DMS53 treated with DMSO at 0.1 percent for 48 hours (cell line): ENCODE measurements around the gene LMNTD1.
A peak's percentile ranks its signal among the peaks of the same experiment; 100 is the strongest.
"Not testable (repeated sequence)": the region's sequence is repeated elsewhere in the genome, so short reads cannot be mapped to it uniquely, and the experiment has no call there.

ENCODE experiments used
- DNase-seq: peaks from one replicate; lab custom pipeline; 2025; ENCODE audit not compliant: unreplicated experiment; lab: John Stamatoyannopoulos, UW

Gene LMNTD1

GRCh38 chr12:25553098-25553497 is at the start of gene LMNTD1:
LMNTD1 (minus strand) TSS chr12:25553283; CDS start chr12:25552959, 324 bp downstream.
- DNase-seq: peak; percentile 70

GRCh38 chr12:25598956-25599355 is 45.9 kb upstream of the LMNTD1 start:
- no peak for DNase-seq

GRCh38 chr12:25595496-25595895 is 42.4 kb upstream of the LMNTD1 start:
- DNase-seq: not testable (repeated sequence)

GRCh38 chr12:25594376-25594775 is 41.3 kb upstream of the LMNTD1 start:
- no peak for DNase-seq

GRCh38 chr12:25592725-25593495 is 39.8 kb upstream of the LMNTD1 start:
- DNase-seq: no peak

- no peak for DNase-seq
These were observed 38.1 kb upstream of the LMNTD1 start for GRCh38 chr12:25591144-25591543.

GRCh38 chr12:25590011-25590721 is 37.1 kb upstream of the LMNTD1 start:
- no peak for DNase-seq

GRCh38 chr12:25587346-25587745 is 34.3 kb upstream of the LMNTD1 start:
- DNase-seq: no peak

GRCh38 chr12:25585662-25586061 is 32.6 kb upstream of the LMNTD1 start:
- no peak for DNase-seq

GRCh38 chr12:25585021-25585523 is 32.0 kb upstream of the LMNTD1 start:
- no peak for DNase-seq

- no peak for DNase-seq
These were observed 31.5 kb upstream of the LMNTD1 start for GRCh38 chr12:25584596-25584995.

- peak; percentile 78 for DNase-seq
These were observed 30.5 kb upstream of the LMNTD1 start for GRCh38 chr12:25583545-25583944.

- DNase-seq: no peak
These were observed 28.0 kb upstream of the LMNTD1 start for GRCh38 chr12:25581067-25581466.

GRCh38 chr12:25578411-25579143 is 25.5 kb upstream of the LMNTD1 start:
- DNase-seq: no peak

GRCh38 chr12:25574761-25575160 is 21.7 kb upstream of the LMNTD1 start:
- DNase-seq: no peak

GRCh38 chr12:25573346-25573745 is 20.3 kb upstream of the LMNTD1 start:
- no peak for DNase-seq

GRCh38 chr12:25570418-25570817 is 17.3 kb upstream of the LMNTD1 start:
- DNase-seq: no peak

GRCh38 chr12:25566202-25566949 is 13.3 kb upstream of the LMNTD1 start:
- DNase-seq: no peak

- no peak for DNase-seq
These were observed 5.5 kb upstream of the LMNTD1 start for GRCh38 chr12:25558586-25558985.

- peak; percentile 100 for DNase-seq
These were observed 4.8 kb upstream of the LMNTD1 start for GRCh38 chr12:25557830-25558436.
